ENCODE results near the gene ARHGAP4.

Gene ARHGAP4

DNA sequence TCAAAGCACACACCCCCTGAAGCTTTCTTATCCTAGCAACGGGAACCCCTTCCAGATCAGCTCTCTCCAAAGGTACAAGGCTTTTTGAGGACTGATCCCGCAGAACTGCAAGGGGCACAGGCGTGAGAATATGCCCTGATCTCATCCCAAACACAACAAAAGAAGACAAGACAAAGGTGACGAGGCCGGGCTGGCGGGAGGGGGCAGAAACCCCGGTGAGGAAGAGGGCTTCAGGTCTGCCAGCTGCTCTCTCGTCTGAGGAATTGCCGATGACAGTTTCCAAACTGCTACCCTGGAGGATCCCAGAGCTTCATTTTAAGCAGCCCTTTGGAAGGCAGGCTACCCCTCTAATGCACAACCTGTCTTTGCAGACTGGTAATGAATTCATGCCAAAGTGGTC is 42.2 kb upstream of the ARHGAP4 start:
- DNase-seq (ENCODE audit: low spot score): no peak
- in situ Hi-C loops (cut with MboI; ENCODE audit: low sequenced_read_pairs, unreplicated experiment): no loop called here
- TF ChIP-seq, protein P1, sequence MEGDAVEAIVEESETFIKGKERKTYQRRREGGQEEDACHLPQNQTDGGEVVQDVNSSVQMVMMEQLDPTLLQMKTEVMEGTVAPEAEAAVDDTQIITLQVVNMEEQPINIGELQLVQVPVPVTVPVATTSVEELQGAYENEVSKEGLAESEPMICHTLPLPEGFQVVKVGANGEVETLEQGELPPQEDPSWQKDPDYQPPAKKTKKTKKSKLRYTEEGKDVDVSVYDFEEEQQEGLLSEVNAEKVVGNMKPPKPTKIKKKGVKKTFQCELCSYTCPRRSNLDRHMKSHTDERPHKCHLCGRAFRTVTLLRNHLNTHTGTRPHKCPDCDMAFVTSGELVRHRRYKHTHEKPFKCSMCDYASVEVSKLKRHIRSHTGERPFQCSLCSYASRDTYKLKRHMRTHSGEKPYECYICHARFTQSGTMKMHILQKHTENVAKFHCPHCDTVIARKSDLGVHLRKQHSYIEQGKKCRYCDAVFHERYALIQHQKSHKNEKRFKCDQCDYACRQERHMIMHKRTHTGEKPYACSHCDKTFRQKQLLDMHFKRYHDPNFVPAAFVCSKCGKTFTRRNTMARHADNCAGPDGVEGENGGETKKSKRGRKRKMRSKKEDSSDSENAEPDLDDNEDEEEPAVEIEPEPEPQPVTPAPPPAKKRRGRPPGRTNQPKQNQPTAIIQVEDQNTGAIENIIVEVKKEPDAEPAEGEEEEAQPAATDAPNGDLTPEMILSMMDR (IDR thresholded peaks at IDR 0.05; ENCODE audit: borderline replicate concordance, control extremely low read depth, extremely low read depth, insufficient read depth, missing control alignments): no peak

DNA sequence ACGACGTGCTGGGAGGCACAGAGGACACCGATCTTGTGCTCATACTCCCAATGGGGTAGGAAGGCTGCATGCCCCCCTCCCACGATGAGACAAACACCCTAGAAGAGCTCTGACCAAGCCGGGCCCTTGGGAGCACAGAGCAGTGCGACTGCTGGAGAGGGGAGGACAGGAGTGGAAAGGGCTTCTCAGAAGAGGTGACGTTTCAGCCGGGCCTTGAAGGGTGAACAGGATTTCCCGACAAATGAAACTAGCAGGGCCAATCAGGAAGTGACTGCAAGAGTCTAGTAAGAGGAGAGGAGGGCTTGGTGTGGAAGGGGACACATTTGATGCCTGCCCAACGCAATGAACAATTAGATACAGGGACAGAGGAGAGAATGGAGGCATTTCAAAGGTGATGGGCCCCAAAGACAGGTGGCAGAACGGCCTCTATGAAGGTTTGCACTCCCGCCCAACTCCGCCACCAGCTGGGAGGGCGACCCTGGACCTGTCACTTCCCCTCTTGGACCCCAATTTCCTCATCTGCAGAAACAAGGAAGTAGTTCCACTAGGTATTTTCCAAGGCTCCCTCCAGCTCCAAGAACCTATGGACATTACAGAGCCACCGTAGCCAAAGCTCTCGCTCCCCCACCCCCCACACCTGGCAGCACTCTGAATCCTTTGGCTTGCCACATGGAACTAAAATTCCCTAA is 41.6 kb upstream of the ARHGAP4 start:
- TF ChIP-seq, protein P1 (IDR thresholded peaks at IDR 0.05; ENCODE audit: borderline replicate concordance, control extremely low read depth, extremely low read depth, insufficient read depth, missing control alignments): no peak
- in situ Hi-C loops (cut with MboI; ENCODE audit: low sequenced_read_pairs, unreplicated experiment): no loop called here
- DNase-seq (ENCODE audit: low spot score): no peak

DNA sequence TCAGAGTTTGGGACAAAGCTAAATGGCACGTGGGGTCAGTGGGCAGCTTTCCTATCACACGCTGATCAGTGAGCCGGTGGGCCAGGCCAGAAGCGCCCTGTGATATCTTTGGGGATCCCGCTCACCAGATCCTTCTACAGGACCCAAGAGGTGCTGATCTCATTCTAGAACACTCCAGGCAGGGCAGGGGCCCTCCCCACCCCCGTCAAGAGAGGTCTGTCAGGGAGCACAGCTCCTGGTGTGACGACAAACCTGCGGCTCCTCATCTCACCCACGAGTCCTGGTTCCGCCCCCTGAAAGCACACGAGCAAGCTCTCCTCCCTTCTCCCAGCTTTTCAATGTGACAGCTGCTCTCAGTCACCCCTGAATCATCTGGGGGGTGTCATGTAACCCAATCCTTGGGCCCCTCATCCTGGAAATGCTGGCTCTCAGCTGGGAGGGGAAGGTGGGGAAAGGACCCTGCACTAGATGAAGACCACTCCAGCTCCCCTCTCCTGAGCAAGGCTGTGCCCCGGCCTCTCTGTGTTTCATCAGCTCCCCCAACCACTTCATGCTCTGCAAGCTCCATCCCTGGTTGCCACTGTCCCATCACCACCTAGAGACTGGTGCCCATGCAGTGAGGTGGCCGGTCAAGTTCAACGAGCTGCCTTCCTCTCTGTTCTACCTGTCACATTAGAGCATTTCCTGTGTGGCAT is 40.9 kb upstream of the ARHGAP4 start:
- DNase-seq (ENCODE audit: low spot score): no peak
- TF ChIP-seq, protein P1 (IDR thresholded peaks at IDR 0.05; ENCODE audit: borderline replicate concordance, control extremely low read depth, extremely low read depth, insufficient read depth, missing control alignments): no peak
- in situ Hi-C loops (cut with MboI; ENCODE audit: low sequenced_read_pairs, unreplicated experiment): no loop called here

DNA sequence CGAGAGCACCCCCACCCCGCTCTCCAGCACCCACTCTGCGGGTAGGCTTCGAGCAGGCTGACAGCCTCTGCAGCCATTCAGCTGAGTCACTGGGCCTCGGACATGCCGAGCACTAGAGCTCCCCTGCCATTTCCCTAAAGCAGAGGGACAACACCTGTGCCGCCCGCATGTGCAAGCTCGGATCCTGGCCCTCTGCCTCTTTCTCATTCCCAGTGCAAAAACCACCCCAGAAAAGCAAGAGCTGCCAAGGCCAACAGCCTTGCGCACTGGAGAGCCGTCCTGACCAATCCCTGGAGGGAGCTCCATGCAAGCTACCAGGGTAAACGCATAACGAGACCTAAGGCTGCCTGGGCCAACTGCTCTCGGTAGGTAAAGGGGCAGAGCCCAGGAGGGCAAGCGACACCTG is 40.2 kb upstream of the ARHGAP4 start:
- in situ Hi-C loops (cut with MboI; ENCODE audit: low sequenced_read_pairs, unreplicated experiment): no loop called here
- DNase-seq (ENCODE audit: low spot score): no peak
- TF ChIP-seq, protein P1 (IDR thresholded peaks at IDR 0.05; ENCODE audit: borderline replicate concordance, control extremely low read depth, extremely low read depth, insufficient read depth, missing control alignments): no peak

DNA sequence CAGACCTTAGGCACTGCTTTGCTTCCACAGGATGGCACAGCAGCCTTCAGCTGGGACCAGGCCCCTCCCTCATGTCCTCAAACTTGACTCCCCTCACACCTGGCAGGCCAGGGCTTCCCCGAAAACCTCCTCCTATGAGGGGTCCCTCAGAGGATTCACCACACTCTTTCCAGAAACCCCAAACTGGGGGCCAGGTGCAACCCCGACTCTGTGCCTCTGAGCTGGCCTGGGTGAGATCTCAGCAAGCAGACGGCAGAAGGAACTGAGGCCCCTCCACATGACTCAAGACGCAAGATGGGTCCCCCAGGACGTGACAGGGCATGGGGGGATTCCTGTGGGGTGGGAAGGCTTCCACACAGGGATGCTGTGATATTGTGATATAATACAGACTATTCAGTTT is 39.3 kb upstream of the ARHGAP4 start:
- in situ Hi-C loops (cut with MboI; ENCODE audit: low sequenced_read_pairs, unreplicated experiment): no loop called here
- TF ChIP-seq, protein P1 (IDR thresholded peaks at IDR 0.05; ENCODE audit: borderline replicate concordance, control extremely low read depth, extremely low read depth, insufficient read depth, missing control alignments): no peak
- DNase-seq (ENCODE audit: low spot score): no peak

DNA sequence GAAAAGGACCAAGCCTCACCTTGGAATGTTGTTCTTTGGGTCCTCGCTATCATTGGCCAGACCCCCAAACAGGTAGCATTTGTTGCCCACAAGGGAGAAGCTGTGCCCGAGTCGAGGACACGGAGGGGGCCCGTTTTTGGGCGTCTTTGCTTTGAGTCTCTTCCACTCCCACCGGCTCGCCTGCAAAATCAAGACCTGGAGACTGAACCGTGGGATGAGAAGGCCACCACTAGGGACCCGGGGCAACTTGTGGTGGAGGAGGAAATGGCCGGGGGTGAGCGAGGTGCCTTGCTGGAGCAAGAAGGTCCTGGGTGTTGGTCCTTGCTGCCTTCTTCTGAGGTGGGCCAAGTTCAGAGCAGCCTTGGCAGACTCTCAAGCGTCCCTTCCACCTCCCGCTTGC is 38.0 kb upstream of the ARHGAP4 start:
- DNase-seq (ENCODE audit: low spot score): no peak
- TF ChIP-seq, protein P1 (IDR thresholded peaks at IDR 0.05; ENCODE audit: borderline replicate concordance, control extremely low read depth, extremely low read depth, insufficient read depth, missing control alignments): no peak
- in situ Hi-C loops (cut with MboI; ENCODE audit: low sequenced_read_pairs, unreplicated experiment): no loop called here
